DMS53 treated with DMSO at 0.1 percent for 48 hours (cell line): Measurements from ENCODE around the gene ITGAL.
"Not testable (repeated sequence)": the region's sequence is repeated elsewhere in the genome, so short reads cannot be mapped to it uniquely, and the experiment has no call there.

Experiments
- DNase-seq: peaks from one replicate; lab custom pipeline; 2025; ENCODE audit not compliant: unreplicated experiment; lab: John Stamatoyannopoulos, UW

ITGAL gene

DNA sequence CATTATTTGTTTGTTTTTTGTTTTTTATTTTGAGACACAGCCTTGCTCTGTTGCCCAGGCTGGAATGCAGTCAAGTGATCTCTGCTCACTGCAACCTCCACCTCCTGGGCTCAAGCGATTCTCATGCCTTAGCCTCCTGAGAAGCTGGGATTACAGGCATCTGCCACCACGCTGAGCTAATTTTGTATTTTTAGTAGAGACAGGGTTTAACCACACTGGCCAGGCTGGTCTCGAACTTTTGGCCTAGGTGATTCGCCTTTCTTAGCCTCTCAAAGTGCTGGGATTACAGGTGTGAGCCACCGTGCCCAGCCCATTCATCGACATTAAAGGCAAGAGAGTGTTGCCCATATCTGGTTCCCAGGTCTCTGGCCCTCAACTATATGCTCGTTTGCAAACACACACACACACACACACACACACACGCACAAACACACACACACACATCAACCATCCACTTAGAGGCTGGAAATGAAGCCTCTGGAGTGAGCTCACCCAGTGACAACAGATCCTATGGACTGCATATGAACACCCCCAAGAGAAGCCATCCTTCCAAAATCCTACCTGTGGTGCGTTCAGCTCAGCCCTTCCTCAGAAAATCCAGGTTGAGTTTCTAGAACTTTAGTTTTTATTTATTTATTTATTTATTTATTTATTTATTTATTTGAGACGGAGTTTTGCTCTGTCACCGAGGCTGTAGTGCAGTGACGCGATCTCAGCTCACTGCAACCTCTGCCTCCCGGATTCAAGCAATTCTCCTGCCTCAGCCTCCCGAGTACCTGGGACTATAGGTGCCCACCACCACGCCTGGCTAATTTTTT lies 14.6 kb upstream of the ITGAL start:
- no peak for DNase-seq

DNA sequence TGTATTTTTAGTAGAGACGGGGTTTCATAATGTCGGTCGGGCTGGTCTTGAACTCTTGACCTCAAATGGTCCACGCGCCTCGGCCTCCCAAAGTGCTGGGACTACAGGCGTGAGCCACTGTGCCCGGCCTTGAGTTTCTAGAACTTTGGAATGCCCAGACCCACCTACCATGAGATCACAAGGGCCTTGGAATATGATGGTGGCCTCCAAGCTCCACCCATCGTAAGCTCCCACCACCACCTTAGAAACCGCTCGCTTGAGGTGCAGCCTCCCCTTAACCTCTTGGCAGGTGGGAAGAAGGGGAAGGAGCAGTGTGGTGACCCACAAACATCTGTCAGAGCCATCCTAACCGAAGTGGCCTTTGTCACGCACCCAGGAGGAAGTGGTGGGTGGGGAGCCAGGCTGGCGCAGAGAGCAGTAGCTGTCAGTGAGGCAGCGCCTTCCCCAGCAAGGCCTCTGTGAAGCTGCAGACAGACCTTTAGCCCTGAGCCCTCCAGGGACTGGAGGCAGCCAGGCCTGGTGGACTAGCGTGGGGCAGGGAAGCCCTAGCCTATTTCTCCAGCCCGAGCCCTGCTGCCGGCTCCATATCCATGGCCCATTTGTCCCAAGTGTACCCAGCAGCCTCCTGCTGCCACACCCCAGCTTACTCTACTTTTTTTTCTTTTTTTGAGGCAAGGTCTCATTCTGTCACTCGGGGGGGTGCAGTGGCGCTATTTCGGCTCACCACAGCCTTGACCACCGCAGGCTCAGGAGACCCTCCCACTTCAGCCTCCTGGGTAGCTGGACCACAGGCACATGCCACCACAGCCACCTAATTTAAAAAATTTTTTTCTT lies 13.8 kb upstream of the ITGAL start:
- no peak for DNase-seq

DNA sequence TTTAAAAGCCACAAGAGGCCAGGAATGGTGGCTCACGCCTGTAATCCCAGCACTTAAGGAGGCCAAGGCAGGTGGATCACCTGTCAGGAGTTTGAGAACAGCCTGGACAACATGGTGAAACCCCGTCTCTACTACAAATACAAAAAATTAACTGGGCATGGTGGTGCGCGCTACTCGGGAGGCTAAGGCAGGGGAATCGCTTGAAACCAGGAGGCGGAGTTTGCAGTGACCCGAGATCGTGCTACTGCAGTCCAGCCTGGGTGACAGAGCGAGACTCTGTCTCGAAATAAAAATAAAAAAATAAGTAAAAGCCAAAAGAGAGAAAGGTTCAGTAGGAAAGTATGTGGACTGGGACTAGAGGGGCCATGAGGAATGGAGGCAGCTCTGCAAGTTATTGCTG lies 13.1 kb upstream of the ITGAL start:
- DNase-seq = no peak

DNA sequence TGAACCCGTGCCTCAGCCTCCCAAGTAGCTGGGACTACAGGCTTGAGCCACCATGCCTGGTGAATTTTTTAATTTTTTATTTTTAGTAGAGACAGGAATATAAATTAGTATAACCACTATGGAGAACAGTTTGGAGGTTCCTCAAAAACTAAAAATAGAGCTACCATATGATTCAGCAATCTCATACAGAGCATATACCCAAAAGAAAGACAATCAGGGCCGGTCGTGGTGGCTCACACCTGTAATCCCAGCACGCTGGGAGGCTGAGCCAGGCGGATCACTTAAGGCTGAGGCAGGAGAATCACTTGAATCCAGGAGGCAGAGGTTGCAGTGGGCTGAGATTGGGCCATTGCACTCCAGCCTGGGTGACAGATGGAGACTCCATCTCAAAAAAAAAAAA lies 11.1 kb upstream of the ITGAL start:
- DNase-seq = not testable (repeated sequence)

DNA sequence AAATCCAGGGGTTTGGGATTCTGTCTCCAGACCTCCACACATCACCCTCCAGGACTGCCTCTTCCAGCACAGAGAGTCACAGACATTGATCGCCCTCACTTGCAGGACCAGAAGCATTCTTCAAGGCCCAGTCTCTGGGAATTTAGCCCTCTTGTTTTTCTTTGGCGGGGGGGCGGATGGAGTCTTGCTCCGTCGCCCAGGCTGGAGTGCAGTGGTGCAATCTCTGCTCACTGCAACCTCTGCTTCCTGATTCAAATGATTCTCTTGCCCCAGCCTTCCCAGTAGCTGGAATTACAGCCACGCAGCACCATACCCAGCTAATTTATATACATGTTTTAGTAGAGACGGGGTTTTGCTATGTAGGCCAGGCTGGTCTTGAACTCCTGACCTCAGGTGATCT lies 8.5 kb upstream of the ITGAL start:
- DNase-seq = no peak

DNA sequence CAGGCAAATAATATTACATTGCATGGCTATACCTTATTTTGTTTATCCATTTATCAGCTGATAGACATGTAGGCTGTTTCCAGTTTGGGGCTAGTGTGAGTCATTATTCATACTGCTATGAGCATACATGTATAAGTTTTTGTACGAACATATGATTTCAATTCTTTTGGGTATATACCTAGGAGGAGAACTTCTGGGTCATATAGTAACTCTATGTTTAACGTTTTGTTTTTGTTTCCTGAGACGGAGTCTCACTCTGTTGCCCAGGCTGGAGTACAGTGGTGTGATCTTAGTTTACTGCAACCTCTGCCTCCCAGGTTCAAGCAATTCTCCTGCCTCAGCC lies 2.4 kb upstream of the ITGAL start:
- DNase-seq = no peak

DNA sequence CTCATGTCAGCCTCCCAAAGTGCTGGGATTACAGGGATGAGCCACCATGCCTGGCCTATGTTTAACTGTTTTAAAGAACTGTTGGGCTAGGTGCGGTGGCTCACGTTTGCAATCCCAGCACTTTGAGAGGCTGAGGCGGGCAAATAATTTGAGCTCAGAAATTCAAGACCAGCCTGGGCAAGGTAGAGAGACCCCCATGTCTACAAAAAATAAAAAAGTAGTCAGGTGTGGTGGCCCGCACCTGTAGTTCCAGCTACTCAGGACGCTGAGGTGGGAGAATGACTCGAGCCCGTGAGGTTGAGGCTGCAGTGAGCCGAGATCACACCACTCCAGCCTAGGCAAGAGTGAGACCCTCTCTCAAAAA lies 1.9 kb upstream of the ITGAL start:
- no peak for DNase-seq

DNA sequence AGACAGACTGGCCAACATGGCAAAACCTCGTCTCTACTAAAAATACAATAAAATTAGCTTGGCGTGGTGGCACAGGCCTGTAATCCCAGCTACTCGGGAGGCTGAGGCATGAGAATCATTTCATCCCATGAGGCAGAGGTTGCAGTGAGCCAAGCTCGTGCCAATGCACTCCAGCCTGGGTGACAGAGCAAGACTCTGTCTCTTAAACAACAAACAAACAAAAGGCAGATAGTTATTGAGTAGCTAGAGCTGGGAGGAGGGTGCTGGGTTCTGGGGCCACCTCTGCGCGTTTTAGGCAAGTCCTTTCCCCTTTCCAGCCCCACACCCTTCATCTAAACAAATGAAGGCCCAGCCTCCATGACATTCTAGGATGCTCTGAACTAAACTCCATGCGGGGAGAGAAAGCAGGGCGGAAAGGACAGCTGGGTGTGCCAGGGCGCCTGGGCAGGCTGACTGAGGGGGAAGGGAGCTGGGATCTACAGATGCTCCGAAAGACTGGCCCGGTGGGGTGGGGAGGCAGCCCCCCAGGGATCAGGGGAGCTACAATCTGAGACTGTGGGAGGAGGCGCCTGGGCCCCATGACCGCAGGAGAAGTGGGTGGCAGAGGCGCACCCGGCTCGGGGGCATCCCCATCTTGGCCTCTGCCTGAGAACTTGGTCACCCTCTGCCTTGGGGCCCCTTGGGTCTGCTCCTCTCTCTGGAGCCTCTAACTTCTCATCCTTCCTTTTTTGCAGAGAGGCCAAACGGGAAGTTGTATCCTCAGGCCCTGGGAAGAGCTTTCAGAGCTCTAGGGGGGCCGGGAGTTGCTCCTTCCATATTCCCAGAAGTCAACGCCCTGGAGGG lies 910 bp downstream of the ITGAL start:
- no peak for DNase-seq

DNA sequence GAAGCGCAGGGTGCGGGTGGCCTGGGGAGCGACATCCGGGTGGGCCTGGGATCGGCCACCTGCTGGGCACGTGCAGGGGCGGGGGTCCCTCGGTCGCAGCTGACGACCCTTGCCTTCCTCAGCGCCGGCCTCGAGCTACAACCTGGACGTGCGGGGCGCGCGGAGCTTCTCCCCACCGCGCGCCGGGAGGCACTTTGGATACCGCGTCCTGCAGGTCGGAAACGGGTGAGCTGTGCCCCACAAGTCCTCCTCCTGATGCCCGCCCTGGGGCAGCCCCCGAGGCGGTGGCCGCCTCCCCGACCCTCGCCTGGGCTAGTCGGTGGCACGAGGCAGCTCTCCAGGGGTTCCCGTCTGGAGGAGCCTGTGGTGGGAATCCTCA lies 1.5 kb downstream of the ITGAL start:
- DNase-seq = no peak

DNA sequence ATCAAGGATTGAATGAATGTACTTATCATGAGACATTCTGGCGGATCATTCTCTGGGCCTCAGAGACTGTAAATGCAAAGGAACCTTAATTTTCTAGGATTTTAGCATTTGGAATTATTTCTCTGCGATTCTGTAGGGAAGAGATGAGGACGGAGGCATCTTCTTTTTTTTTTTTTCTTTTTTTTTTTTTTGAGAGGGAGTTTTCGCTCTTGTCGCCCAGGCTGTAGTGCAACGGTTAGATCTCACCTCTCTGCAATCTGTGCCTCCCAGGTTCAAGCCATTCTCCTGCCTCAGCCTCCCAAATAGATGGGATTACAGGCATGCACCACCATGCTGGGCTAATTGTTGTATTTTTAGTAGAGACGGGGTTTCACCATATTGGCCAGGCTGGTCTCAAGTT lies 2.1 kb downstream of the ITGAL start:
- no peak for DNase-seq

DNA sequence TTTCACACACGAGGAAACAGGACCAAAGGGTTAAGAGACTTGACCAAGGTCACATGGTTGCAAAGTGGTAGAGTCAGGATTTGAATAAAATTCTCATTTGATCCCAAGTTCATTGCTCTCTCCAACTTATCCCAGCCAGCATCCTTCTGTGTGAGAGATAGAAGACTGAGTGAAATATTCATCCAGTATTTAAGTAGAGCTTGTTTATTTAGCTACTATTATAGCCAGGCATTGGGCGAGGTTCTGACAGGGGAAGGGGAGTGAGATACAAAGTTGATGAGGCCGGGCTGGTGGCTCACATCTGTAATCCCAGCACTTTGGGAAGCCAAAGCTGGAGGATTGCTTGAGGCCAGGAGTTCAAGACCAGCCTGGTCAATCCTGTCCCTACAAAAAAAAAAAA lies 4.4 kb downstream of the ITGAL start:
- no peak for DNase-seq

DNA sequence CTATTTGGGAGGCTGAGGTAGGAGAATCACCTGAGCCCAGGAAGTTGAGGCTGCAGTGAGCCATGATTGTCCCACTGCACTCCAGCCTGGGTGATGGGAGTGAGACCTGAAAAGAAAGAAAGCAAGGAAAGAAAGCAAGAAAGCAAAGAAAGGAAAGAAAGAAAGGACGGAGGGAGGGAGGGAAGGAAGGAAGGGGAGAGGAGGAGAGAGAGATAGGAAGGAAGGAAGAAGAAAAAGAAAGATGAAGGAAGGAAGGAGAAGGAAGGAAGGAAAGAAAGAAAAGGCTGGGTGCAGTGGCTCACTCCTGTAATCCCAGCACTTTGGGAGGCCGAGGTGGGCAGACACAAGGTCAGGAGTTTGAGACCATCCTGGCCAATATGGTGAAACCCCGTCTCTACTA lies 5.2 kb downstream of the ITGAL start:
- not testable (repeated sequence) for DNase-seq

DNA sequence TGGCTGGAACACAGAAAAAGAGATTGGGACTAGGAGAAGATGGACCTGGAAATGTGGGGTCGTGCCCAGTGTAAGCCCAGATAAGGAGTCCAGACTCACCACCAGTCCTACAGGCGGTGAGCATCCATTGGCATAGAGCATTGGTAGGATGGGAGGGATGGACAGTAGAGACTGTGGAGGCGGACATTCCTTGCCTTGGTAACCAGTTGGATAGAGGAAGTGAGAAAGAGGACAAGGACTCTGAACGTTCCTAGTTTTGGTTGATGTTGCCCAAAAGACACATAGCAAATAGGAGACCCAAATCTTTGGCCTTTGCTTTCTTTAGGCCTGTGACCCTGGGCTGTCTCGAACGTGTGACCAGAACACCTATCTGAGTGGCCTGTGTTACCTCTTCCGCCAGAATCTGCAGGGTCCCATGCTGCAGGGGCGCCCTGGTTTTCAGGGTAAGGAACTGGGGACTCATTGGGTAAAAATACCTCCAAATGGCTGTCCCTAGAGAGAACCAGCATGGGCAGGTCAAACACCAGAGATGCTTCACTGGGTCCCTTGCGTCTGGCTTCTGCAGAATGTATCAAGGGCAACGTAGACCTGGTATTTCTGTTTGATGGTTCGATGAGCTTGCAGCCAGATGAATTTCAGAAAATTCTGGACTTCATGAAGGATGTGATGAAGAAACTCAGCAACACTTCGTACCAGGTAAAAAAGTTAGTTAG lies 6.4 kb downstream of the ITGAL start:
- no peak for DNase-seq

DNA sequence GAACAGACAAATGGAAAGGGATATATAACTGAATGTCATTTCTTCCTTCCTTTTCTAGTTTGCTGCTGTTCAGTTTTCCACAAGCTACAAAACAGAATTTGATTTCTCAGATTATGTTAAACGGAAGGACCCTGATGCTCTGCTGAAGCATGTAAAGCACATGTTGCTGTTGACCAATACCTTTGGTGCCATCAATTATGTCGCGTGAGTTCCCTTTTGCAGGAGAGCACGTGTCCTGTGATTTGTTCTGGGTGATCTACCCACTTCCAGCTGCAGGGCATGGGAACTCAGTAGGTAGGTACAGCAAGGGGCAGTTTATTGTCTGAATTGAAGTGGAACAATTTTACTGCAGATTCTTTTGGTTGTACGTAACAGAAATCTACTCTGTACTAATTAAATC lies 8.8 kb downstream of the ITGAL start:
- DNase-seq = no peak

DNA sequence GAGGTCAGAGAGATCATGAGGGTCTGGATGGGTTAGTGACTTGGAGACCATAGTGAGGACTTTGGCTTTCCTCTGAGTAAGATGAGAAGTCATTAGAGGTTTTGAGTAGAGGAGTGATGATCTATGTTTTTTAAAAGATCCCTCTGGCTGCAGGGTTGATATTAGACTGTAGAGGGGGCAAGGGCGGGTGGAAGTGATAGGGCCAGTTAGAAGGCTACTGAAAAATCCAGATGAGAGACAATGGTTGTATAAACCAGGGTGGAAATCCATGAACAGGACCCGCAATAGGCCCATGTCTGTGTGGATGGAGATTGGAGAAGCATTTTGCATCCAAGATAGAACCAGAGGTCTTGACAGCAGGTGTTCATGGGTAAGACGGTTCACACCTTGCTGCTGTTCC lies 9.8 kb downstream of the ITGAL start:
- DNase-seq = no peak

DNA sequence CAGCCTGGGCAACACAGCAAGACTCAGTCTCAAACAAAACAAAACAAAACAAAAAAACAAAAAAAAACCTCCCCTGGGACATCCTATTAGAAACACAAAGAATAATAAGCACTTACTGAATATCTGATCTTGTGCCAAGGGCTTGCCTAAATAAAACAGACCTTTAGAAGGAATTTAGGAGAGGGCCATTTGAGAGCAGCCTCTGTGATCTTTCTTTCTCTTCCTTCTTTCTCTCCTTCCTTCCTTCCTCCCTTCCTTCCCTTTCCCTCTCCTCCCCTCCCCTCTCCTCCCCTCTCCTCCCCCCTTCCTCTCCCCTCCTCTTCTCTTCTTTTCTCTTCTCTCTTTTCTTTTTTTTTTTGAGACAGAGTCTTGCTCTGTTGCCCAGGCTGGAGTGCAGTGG lies 12.3 kb downstream of the ITGAL start:
- DNase-seq = no peak

DNA sequence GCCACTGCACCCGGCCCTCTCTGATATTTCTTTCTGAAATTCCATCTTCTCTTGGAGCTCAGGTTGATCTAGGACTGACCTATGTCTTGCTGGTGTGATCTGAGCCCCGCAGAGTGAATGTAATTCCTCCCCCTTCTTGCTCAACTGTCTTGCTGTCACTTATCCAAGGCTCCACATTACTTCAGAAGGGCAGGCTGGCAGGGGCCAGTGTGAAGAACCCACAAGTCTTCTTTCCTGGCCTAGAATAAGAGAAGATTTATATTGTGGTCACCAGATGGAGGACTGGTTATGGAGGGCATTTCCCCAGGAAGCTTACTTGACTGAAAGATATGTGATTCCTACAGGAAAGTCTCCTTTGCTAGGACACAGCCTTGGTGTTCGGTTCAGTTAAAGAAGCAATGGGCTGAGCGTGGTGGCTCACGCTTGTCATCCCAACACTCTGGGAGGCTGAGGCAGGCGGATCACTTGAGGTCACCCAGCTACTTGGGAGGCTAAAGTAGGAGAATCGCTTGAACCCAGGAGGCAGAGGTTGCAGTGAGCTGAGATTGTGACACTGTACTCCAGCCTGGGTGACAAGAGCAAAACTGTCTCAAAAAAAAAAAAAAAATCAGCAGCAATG lies 13.4 kb downstream of the ITGAL start:
- no peak for DNase-seq

DNA sequence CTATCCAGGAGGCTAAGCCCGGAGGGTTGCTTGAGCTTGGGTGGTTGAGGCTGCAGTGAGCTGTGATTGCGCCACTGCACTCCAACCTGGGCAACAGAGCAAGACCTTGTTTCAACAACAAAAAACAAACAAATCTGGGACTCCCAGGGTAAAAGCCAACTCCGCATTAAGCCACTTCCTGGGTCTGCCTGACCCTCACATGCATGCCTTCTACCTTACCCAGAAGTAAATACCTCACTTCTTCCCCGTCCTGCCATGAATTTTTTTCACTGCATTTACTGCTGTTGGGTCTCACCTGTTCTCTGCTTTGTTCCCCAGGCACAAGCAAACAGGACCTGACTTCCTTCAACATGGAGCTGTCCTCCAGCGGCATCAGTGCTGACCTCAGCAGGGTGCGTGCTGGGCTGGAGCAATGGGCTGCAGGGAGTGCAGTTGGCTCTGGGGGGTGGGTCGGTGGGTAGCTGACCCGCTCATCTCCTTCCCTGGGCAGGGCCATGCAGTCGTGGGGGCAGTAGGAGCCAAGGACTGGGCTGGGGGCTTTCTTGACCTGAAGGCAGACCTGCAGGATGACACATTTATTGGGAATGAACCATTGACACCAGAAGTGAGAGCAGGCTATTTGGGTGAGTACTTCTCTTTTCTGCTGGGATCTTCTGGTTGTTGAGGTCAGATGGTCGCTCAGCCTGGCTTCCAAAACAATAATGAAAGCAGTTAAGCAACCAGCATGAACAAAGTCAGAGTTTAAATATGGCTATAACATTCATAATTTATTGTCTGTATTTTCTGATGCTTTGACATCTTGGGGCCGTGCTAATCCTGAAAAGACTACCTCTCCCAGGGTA lies 16.4 kb downstream of the ITGAL start:
- DNase-seq = peak; percentile 44

DNA sequence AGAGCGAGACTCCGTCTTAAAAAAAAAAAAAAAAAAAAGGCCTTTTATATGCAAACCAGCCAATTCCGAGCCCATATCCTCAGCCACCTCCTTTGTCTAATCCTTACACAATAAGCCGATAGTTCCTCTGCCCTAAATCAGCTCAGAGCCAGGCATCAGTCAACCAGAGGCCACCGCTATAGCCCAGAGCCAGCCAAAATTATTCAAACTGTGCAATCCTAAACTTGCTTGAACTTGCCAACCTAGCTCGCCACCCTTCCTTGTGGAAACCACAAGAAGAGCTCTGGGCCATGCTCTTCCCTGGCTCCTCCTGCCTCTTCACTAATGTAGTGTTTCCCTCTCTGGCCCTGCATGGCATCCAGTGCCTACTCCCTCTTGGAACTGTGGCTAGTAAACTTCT lies 17.7 kb downstream of the ITGAL start:
- no peak for DNase-seq

DNA sequence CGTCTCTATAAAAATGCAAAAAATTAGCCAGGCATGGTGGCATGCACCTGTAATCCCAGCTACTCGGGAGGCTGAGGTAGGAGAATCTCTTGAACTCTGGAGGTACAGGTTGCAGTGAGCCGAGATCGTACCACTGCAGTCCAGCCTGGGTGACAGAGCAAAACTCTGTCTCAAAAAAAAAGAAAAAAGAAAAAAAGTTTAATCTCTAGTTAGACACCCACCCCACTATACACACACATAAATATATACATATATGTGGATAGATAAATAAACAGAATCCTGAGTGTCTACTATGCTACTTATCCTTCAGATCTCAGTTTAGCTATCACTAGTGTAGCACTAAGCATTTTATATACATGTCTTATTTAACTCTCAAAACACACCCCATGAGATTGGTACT lies 18.7 kb downstream of the ITGAL start:
- DNase-seq = no peak
